Breast epithelium (tissue), 4 donors: ENCODE data around the gene KAT2B. TPM values are rescaled to one million over a fixed set of nuclear protein-coding genes. Genes with fewer than 3 reads are reported as not detected.

Source experiments
- DNase-seq, 2 donors: peaks; one replicate each; pipeline ENCODE4 v3.0.0-alpha.2; 2019; ENCODE audit warnings: low spot score in 2 of 2
- H3K27ac ChIP-seq, 2 donors: fragments of 200-600 bp; sonication (generic) in 1 of 2; one replicate each; pipeline ENCODE4 v1.5.1; 2016 to 2019; ENCODE audit warnings: mild to moderate bottlenecking in 1 of 2
- H3K27me3 ChIP-seq, 2 donors: fragments of 200-600 bp; sonication (generic) in 1 of 2; one replicate each; pipeline versions ENCODE4 v1.5.1 to v1.6.0; 2017 to 2019; ENCODE audit warnings: control low read depth in 1 of 2, mild to moderate bottlenecking in 1 of 2
- H3K36me3 ChIP-seq: fragments of 200-600 bp; one replicate; pipeline ENCODE4 v1.5.1; 2019
- H3K4me1 ChIP-seq, 2 donors: fragments of 200-600 bp; sonication (generic); one replicate each; pipeline ENCODE4 v1.5.1; 2016 to 2019; ENCODE audit warnings: control low read depth in 1 of 2
- H3K4me3 ChIP-seq, 3 donors: fragments of 200-600 bp; sonication (generic); 1 replicate in 2 of 3; 2 replicates in 1 of 3; pipeline ENCODE4 v1.5.1; 2016 to 2019; ENCODE audit warnings: mild to moderate bottlenecking in 3 of 3, moderate library complexity in 2 of 3
- H3K9me3 ChIP-seq, 2 donors: fragments of 200-600 bp; sonication (generic) in 1 of 2; one replicate each; pipeline ENCODE4 v1.5.1; 2016 to 2019; ENCODE audit warnings: control low read depth in 1 of 2
- POLR2A ChIP-seq: fragments of 450-650 bp; IDR thresholded peaks from one replicate; pipeline ENCODE4 v1.6.1; 2016; ENCODE audit warnings: antibody characterized with exemption, mild to moderate bottlenecking, moderate library complexity
- POLR2AphosphoS5 ChIP-seq, 3 donors: sonication (generic); formaldehyde crosslinking; IDR thresholded peaks; one replicate each; pipeline ENCODE4 v1.6.1; 2017; ENCODE audit warnings: antibody characterized with exemption in 3 of 3
- intact Hi-C: fragments of 100-400 bp; cut with DNase I; formaldehyde crosslinking; loops from one replicate; pipeline ENCODE4 v1.15.1; 2023; ENCODE audit warnings: low total_unique reads
- total RNA-seq, 3 donors: library from RNA; depleted of rRNA; stranded (reverse); fragments of >200 nt; gene quantifications; one replicate each; pipeline ENCODE4 v1.1.0, GENCODE V29; 2016
- TF ChIP-seq, protein P1 (sequence below), 3 donors: fragments of 450-650 bp; IDR thresholded peaks; one replicate each; pipeline ENCODE4 v1.5.1; 2016 to 2017; ENCODE audit warnings: antibody characterized with exemption in 3 of 3, mild to moderate bottlenecking in 3 of 3, moderate library complexity in 3 of 3

The KAT2B gene
- total RNA-seq, 3 donors from 2014 or later = 22.6 to 34.7 (median 34.0) TPM

DNA sequence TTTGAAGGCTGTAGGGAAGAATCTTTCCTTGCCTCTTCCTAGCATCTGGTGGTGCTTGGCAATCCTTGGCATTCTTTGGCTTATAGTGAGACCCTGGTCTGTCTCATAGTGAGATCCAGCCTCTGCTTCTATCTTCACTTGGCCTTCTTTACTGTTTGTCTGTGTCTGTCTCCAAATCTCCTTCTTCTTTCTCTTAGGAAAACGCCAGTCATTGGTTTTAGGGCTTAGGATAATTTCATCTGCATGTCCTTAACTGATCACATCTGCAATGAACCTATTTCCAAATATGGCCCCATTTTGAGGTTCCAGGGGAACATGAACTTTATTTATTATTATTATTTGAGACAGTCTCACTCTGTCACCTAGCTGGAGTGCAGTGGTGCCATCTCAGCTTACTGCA lies 25.8 kb downstream of the KAT2B start:
- Histone ChIP-seq H3K4me1 (no peaks in the 10 kb centered on the region), H3K27ac (peak overlapping the region; percentile 3 to 19), H3K9me3 (no peaks in the 10 kb centered on the region), H3K36me3 (no peaks in the 10 kb centered on the region), H3K27me3 (no peaks in the 10 kb centered on the region), H3K4me3 (no peak overlapping the region)
- intact Hi-C loops = no loop called here
- no peak for DNase-seq
- TF ChIP-seq, protein P1, sequence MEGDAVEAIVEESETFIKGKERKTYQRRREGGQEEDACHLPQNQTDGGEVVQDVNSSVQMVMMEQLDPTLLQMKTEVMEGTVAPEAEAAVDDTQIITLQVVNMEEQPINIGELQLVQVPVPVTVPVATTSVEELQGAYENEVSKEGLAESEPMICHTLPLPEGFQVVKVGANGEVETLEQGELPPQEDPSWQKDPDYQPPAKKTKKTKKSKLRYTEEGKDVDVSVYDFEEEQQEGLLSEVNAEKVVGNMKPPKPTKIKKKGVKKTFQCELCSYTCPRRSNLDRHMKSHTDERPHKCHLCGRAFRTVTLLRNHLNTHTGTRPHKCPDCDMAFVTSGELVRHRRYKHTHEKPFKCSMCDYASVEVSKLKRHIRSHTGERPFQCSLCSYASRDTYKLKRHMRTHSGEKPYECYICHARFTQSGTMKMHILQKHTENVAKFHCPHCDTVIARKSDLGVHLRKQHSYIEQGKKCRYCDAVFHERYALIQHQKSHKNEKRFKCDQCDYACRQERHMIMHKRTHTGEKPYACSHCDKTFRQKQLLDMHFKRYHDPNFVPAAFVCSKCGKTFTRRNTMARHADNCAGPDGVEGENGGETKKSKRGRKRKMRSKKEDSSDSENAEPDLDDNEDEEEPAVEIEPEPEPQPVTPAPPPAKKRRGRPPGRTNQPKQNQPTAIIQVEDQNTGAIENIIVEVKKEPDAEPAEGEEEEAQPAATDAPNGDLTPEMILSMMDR (IDR thresholded peaks at IDR 0.05) = no peak
- no peak for TF ChIP-seq POLR2AphosphoS5 (IDR thresholded peaks at IDR 0.05)
- TF ChIP-seq POLR2A = no peak

DNA sequence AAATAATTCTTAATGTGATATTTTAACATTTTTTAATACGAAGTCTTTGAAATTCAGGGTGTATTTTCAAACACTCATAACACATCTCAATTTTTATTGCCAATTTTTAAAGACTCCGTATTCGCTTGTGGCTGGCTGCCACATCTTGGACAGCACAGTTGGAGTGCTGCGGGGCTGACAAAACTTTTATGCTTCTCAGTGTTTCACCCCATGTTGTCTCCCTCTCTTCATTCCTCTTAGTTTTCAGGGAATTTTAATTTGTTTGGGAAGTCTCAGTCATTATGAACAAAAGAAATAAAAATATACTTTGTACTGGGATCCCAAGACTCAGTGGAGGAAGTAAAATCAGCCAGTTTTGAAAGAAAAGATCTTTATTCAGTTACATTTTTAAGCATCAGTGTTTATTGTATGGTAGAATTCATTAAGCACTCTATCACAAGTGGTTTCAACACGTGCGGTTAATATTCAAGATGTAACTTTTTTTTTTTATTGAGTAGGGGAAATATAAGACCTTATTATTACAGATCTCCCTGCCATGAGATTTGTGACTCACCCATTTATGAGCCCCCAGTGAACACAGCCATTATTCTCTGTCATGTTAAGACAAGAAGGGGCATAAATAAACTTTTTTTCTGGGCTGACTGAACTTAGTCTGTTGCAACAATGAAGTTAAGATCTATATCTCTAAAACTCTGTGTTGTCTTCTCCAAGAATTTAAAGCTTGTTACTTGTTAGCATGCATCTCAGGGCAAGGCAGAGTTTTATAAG lies 26.8 kb downstream of the KAT2B start:
- Histone ChIP-seq H3K27ac (no peak overlapping the region), H3K27me3 (no peaks in the 10 kb centered on the region), H3K9me3 (no peaks in the 10 kb centered on the region), H3K4me3 (no peak overlapping the region), H3K4me1 (no peaks in the 10 kb centered on the region), H3K36me3 (no peaks in the 10 kb centered on the region)
- no peak for TF ChIP-seq POLR2A
- TF ChIP-seq, protein P1 (IDR thresholded peaks at IDR 0.05) = no peak
- no peak for TF ChIP-seq POLR2AphosphoS5 (IDR thresholded peaks at IDR 0.05)
- DNase-seq = no peak
- intact Hi-C loops = no loop called here

DNA sequence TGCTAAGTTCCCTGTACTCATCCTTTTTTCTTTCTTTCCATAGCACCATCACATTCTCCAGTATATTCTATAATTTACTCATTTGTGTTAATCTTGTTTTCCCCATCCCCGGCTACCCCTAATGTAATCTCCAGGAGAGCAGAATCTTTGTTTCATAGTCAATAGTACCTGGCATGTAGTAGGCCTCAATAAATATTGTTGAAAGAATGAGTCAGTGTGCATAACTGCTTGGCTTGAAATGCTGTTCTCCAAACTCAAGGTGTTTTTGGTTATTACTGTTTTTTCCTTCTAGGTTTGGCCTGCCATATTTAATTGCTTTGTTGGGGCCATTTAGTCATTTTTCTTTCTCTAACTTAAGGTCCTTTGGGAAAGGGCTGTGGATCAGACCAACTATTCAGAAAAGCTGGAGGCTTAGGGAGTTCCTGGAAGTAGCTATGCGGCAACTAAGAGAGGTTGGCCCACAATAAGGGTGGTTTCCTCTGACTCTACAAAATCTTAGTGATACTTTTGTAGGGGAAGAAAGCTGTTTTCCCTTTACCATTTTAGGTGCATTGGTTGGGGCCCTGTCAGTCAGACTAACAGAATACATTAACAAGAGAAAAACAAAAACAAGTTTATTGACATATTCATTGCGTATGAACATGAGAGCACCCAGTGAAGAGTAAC lies 28.4 kb downstream of the KAT2B start:
- H3K9me3 ChIP-seq = no peaks in the 10 kb centered on the region
- DNase-seq = no peak
- H3K27ac ChIP-seq = no peak overlapping the region
- H3K27me3 ChIP-seq = no peaks in the 10 kb centered on the region
- TF ChIP-seq POLR2A = no peak
- TF ChIP-seq, protein P1 (IDR thresholded peaks at IDR 0.05) = no peak
- no peak for TF ChIP-seq POLR2AphosphoS5 (IDR thresholded peaks at IDR 0.05)
- no peak overlapping the region for H3K4me3 ChIP-seq
- peaks cover 0 to 4% of the 10 kb centered on the region in 2 donors for H3K4me1 ChIP-seq
- intact Hi-C loops = loop anchor here (1.0 kb wide), 1 partner anchor 22 kb away; no protein-coding TSS in a partner anchor
- H3K36me3 ChIP-seq = no peaks in the 10 kb centered on the region

DNA sequence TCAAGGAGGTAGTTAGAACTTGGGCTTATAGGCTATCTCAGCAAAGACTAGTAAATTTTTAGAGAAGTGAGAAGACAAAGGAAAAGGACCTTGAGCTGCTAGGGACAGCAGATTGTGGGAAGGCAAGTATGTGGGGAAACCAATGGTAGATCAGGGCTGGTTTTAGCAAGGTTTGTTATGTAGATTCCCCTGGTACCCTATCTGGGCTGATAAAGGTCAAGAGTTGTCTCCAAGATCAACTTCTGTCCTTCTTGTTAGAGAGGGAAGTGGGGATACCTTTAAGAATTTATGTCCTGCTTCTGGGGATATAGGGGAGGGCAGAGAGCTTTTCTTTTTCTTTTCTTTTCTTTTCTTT lies 28.9 kb downstream of the KAT2B start:
- Histone ChIP-seq H3K27ac (no peak overlapping the region), H3K4me1 (peaks cover 0 to 4% of the 10 kb centered on the region in 2 donors), H3K36me3 (no peaks in the 10 kb centered on the region), H3K9me3 (no peaks in the 10 kb centered on the region), H3K27me3 (no peaks in the 10 kb centered on the region), H3K4me3 (no peak overlapping the region)
- TF ChIP-seq, protein P1 (IDR thresholded peaks at IDR 0.05) = no peak
- TF ChIP-seq POLR2AphosphoS5 (IDR thresholded peaks at IDR 0.05) = no peak
- TF ChIP-seq POLR2A = no peak
- no peak for DNase-seq
- intact Hi-C loops = loop anchor here (1.0 kb wide), 1 partner anchor 23 kb away; no protein-coding TSS in a partner anchor

DNA sequence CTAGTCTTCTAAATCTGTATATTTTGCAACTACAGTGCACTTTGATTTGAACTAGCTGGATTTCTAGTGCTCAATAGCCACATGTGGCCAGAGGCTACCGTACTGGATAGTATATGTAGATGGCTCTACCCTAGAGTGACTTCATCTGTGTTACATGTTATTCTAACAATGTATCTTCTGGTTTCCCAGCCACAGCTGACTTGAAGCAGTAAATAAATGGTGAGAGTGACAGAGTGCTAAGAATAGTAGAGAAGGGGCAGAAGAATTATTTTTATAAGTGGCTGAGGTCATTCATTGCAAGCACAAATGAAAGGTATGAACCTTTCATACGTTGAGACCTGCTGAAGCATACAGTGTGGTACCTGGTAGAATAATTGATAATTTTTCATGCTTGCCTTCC lies 30.9 kb downstream of the KAT2B start:
- no peak for DNase-seq
- no peaks in the 10 kb centered on the region for H3K36me3 ChIP-seq
- TF ChIP-seq, protein P1 (IDR thresholded peaks at IDR 0.05) = no peak
- TF ChIP-seq POLR2A (no peak), POLR2AphosphoS5 (IDR thresholded peaks at IDR 0.05) (no peak)
- no peaks in the 10 kb centered on the region for H3K9me3 ChIP-seq
- H3K4me1 ChIP-seq = peaks cover 0 to 4% of the 10 kb centered on the region in 2 donors
- no peak overlapping the region for H3K27ac ChIP-seq
- no peak overlapping the region for H3K4me3 ChIP-seq
- H3K27me3 ChIP-seq = no peaks in the 10 kb centered on the region
- intact Hi-C loops = no loop called here
